8988T (cell line): ENCODE data around the gene ALG14.
"Not testable (repeated sequence)": the region's sequence is repeated elsewhere in the genome, so short reads cannot be mapped to it uniquely, and the experiment has no call there.

ENCODE experiments used
- DNase-seq: peaks from one replicate; pipeline ENCODE4 v3.0.0; 2011

ALG14 gene

DNA sequence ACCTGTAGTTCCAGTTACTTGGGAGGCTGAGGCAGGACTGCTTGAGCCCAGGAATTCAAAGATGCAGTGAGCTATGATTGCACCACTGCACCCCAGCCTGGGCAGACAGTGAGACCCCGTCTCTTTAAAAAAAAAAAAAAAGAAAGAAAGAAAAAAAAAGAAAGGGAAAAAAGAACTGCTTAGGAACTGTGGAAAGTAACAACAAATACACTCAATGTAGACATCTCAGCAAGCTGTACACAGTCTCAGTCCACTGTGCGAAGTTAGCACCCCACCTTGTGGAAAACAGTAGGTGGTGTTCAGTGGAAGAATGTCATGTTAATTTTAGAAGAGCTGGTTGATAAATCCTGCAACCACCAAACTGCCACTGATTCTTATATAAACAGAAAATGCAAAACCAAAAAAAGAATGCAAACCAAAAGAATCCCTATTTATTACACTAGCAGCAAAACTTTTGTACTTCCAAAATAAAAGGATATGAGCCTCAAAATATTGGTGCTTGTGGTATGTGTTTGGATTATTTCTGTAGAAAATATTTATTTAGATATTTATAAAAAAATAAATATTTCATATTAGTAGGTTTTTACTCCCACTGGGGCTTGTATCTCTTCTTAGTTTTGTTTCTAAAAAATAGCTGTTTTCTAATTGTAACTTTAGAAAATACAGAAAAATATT lies 31.1 kb downstream of the ALG14 start:
- no peak for DNase-seq

DNA sequence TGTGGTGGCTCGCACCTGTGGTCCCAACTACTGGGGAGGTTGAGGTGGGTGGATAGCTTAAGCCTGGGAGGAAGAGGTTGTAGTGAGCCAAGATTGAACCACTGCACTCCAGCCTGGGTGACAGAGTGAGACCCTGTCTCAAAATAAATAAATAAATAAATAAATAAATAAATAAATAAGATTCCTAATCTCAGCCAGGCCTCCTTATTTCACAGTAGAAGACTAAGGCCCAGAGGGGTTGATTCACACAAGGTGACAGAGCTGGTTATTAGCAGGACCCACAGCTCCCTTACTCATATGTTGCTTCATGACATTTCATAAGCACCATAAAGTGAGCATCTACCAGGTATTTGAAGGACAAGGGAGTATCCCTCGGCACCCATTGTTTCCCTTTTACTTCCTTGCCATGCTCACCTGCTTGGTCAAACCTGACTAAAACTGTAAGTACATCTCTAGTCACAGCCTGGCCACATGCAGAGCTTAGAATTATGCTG lies 32.7 kb downstream of the ALG14 start:
- no peak for DNase-seq

DNA sequence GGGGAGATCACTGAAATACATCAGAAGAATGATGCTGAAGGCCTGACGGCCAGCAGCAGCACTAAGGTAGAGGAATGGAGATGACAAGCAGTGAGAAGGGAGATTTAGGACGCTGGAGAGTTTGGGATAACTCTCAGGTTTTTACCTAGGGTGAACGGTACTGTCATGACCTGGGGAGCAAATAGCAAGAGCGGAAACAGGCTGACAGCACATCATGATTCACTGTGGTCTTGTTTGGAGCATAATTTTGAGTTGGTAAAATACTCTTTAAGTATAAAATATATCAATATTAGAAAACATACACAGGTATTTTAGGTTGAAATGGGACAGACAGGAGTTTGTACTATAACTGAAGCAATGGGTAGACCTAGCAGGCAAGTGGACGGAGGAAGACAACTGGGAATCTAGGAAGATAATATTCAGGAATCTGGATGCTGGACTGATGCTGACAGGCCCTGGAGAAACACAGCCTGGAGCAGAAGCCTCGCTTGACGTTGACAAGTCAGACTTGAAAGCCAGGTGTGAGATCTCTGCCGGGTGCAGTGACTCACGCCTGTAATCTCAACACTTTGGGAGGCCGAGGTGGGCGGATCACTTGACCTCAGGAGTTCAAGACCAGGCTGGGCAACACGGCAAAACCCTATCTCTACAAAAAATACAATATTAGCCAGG lies 33.3 kb downstream of the ALG14 start:
- no peak for DNase-seq

DNA sequence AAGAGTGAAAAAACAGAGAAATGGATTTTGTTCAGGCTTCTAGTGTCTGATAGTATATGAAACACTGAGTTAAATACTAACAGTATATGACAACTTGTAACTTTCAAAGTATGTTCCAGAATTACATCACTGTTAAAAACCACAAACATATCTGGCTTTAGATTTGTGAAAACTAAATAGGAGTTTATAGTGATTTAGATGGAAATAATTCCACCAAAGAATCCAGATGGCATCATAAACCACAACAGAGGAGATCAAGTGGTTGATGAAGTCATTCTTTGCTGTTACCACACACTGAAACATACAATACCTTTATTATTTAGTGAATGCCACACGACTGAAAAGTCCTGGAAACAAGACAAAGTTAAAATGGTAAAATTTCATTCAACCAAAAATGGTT lies 37.2 kb downstream of the ALG14 start:
- DNase-seq = no peak

DNA sequence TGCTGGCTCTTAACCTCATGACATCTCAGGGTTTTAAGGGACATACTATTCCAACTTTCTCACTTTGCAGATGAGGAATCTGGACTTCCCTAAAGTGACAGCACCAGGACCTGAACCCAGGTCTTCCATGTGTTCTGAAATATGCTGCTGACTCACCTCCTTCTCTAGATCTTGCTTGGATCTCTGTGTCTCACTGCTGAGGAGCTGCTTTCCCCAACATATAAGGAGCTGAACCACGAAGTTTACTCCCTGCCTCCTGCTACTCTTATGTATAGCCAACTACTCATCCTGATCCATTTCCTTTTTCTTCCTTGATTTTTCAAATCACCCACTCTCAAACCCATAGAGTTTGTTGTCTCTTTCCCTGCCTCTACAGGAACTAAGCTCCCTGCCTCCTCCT lies 38.2 kb downstream of the ALG14 start:
- DNase-seq = no peak

DNA sequence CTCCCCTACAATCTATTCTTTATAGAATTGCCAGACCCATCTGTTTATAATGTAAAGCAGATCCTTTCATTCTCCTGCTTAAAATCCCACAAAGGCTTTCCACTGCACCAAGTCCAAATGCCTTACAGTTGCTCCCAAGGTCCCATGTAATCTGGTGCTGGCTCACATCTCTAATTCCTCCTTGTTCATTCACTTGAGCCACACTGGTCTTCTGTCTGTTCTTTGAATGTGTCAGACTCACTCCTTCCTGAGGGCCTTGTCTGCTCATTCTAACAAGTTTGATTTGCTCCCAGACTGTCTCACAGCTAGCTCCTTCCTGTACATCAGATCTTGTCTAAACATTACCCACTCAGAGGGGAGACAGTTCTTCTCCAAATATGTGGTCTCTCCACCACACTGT lies 38.9 kb downstream of the ALG14 start:
- DNase-seq = no peak

- DNase-seq = no peak
Measured at GRCh38 chr1:95029532-95029931, 43.2 kb downstream of the ALG14 start.

DNA sequence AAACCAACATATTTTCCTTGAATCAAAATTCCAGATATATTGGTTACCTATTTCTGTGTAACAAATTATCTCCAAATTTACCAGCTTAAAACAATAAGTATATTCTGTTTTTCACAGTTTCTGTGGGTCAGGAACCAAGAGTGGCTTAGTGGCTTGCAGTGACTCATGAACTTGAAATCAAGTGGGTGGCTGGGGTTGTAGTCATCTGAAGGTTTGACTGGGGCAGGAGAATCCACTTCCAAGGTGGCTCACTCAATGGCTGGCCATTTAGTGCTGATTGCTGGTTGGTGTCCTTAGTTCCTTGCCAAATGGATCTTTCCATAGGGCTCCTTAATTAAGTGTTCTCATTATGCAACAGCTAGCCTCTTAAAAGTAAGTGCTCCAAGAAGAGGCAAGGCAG lies 43.8 kb downstream of the ALG14 start:
- DNase-seq = no peak

- DNase-seq = no peak
Measured at GRCh38 chr1:95027046-95027445, 45.7 kb downstream of the ALG14 start.

DNA sequence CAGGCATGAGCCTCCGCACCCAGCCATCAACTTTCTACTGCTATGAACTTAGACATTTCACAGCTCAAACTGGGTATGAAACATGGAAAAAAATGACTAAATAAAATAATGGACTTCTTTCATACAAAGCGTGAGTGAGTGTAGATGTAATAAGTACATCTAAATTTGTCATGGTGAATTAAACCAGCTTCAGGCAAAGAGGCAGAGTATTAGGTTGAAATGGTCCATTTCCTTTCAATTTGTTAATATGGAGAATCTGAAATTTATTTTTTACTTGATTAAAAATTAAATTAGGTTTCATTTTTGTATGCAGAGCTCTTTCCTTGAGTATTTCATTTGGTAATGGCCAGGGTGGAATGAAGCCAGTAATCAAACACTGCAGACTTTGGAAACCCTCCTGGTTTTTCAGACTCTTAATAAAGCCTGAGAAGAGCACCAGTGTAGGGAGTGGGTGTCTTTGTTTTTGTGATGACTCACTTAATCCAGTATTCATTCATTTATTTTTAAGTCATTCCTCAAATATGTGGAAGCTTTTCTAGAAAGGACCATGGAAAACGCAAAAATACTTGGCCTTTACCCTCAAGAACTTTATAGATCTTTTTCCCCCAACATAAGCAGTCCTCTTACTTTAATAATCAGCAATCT lies 49.2 kb downstream of the ALG14 start:
- no peak for DNase-seq

DNA sequence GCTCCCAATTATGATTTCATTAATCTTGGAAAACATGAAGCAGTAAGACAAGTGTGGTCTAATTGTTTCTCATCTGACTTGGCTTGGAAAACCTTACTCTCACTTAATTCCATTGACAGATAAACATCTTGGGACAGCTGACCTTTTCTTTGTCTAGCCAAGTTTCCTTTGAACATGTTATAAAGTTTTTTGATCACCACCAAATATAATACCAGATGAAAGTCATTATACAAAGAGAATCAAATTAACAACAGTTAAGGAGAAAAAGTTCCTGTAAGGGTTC lies 50.2 kb downstream of the ALG14 start:
- DNase-seq = no peak

- DNase-seq = no peak
Measured at GRCh38 chr1:95021805-95022643, 50.7 kb downstream of the ALG14 start.

DNA sequence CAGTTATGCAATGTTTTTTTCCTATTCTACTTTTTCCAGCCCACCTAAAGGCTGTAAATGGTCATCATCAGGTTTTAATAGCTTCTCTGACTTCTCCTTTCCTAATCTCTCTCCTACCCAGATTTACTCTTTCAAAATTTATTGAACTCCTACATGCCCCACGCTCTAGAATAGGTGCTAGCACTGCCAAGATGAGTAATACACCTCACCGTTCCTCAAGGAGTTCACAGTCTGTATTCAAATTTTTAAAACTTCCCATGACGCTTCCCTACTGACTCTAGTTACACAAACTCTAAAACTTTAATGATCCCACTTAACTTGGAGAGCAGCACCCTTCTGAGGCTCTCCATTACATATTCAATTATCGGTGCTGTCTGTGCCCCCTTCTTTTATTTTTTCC lies 51.6 kb downstream of the ALG14 start:
- DNase-seq = no peak

DNA sequence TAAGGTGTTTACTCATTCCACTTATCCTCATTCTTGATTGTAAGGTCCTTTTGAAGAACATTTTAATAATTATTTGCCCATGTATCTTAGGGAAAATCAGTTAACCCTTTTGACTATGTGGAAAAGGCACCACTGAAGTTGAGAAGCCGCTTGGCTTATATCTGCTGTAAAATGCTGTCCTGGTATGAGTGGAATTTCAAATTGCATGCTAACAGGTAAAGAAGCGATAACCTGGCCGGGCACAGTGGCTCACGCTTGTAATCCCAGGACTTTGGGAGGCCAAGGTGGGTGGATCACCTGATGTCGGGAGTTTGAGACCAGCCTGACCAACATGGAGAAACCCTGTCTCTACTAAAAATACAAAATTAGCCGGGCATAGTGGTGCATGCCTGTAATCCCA lies 53.3 kb downstream of the ALG14 start:
- not testable (repeated sequence) for DNase-seq

DNA sequence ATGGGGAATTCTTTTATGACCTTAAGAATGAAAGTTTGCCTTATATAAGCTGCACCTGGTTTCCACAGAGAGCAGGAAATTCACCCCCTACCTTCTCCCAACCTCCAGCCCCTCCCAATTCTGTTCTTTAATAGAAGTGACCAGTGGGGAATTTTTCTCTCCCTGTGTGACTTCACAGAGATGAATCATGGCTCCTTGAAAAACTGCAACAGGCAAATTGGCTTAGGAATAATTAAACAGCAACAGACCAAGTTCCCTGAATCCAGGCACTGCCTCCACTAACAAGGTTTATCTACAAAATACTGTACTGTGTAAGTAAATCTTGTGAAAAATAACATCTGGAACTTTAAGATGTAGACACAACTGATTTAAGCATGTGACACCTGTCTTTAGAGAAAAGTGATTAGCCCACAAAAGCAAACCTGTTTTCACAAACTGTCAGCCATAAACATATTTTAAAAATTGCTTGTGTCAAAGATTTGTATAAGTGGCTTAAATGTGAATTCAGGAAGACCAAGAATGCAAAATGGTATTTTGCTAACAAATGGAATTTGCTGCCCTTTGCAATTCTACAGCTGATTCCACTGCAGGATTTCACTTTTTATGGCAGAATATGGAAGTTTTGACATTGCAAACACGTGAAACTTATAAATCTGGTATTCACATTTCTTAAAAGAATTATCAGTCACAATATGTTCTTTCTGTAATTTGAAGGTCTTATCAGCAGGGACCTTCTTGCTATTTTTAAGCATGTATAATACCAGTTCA lies 54.0 kb downstream of the ALG14 start:
- no peak for DNase-seq

GRCh38 chr1:95017775-95018174 lies 55.0 kb downstream of the ALG14 start:
- no peak for DNase-seq

GRCh38 chr1:95015076-95015475 lies 57.7 kb downstream of the ALG14 start:
- DNase-seq = no peak

GRCh38 chr1:95013950-95014574 lies 58.7 kb downstream of the ALG14 start:
- no peak for DNase-seq

DNA sequence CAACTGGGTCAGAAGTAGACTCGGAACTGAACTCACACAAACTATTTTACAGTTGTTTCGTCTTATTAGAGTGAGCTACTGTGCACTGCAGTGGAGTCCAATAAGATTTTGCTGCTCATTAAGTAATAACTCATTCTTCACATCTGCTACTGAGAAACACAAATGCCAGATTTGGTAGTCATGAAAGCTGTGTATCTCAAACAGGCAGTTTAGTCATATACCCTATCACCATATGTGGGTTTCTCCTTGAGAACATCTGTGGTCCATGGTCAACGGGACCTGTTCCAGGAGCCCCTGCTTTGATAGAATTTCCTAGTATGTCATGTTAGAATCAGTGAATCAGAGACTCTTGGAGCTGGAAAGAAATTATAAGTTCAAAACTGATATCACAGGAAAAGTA lies 60.4 kb downstream of the ALG14 start:
- no peak for DNase-seq

DNA sequence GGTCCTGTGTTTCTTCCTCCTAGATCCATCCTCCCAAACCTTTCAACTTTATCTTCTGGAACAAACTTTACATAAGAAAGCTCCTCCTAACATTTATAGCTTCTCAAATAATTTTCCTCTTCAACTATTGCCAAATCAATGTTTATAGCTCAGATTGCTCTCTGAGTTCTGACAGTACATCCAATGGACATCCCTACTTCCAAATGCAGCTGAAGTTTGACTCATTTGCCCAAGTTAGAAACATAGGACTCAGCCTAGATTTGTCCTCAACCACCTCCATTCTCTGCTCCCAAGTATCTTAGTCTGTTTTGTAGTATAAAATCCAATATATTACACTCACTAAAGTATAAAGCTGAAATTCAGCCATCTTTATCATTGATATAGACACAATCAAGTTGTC lies 62.6 kb downstream of the ALG14 start:
- DNase-seq = no peak

GRCh38 chr1:95007687-95008086 lies 65.1 kb downstream of the ALG14 start:
- DNase-seq = no peak

DNA sequence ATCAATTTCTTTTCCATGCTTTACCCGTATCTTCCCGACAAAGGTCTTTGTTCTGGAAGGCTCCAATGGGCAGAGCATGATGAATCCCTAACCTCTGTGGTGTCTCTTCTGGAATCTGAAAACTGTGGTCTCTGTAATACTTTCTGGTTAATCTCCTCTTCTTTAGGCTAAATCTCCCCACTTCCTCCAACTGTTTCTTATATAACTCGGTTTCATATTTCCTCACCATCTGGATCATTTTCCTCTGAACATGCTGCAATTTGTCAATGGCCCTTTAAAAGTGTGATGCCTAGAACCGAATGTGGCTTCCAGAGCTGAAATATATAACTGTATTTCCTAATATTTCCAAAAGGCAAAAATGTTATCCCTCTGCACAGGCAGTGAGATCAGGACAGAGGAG lies 66.1 kb downstream of the ALG14 start:
- DNase-seq = no peak
